GM12878 (cell line): ENCODE measurements around the gene RNASEL. TPM values are rescaled to one million over a fixed set of nuclear protein-coding genes. Genes with fewer than 3 reads are reported as not detected.
A peak's percentile ranks its signal among the peaks of the same experiment; 100 is the strongest.

Experiments
- ATF2 ChIP-seq: IDR thresholded peaks from 2 replicates; pipeline ENCODE4 v1.6.1; 2012; ENCODE audit warnings: low read length, inconsistent platforms
- BCL11A ChIP-seq: IDR thresholded peaks from 2 replicates; pipeline ENCODE4 v1.6.1; 2011; ENCODE audit warnings: low read depth, low read length
- BHLHE40 ChIP-seq, 2 experiments: fragments of 450-650 bp in 1 of 2; IDR thresholded peaks; 2 replicates each; pipeline ENCODE4 v1.6.1; 2011 to 2017; ENCODE audit warnings: low read depth in 2 of 2, borderline replicate concordance in 1 of 2, improper control_type of control experiment in 1 of 2, low read length in 1 of 2, mild to moderate bottlenecking in 1 of 2
- FOXM1 ChIP-seq: IDR thresholded peaks from 2 replicates; pipeline ENCODE4 v1.6.1; 2012; ENCODE audit warnings: low read depth, mild to moderate bottlenecking, inconsistent platforms, low read length, moderate library complexity
- GATAD2B ChIP-seq: fragments of 450-650 bp; conservative IDR thresholded peaks from 2 replicates; pipeline ENCODE4 v1.6.1; 2017; ENCODE audit warnings: low read depth, mild to moderate bottlenecking, moderate library complexity
- IKZF1 ChIP-seq: fragments of 450-650 bp; conservative IDR thresholded peaks from 2 replicates; pipeline ENCODE4 v1.6.1; 2017; ENCODE audit warnings: antibody characterized with exemption, mild to moderate bottlenecking
- MTA2 ChIP-seq: fragments of 450-650 bp; IDR thresholded peaks from 2 replicates; pipeline ENCODE4 v1.6.1; 2016; ENCODE audit warnings: low read depth, mild to moderate bottlenecking, moderate library complexity
- NR2F1 ChIP-seq: fragments of 450-650 bp; conservative IDR thresholded peaks from 2 replicates; pipeline ENCODE4 v1.6.1; 2017; ENCODE audit warnings: mild to moderate bottlenecking
- PAX5 ChIP-seq: IDR thresholded peaks from 2 replicates; pipeline ENCODE4 v1.6.1; 2011; ENCODE audit warnings: low read depth, low read length, borderline replicate concordance
- RELB ChIP-seq: fragments of 450-650 bp; IDR thresholded peaks from 2 replicates; pipeline ENCODE4 v1.6.1; 2017; ENCODE audit warnings: low read depth, mild to moderate bottlenecking, moderate library complexity
- RUNX3 ChIP-seq: IDR thresholded peaks from 2 replicates; pipeline ENCODE4 v1.6.1; 2012; ENCODE audit warnings: low read length, inconsistent platforms
- SKIL ChIP-seq: fragments of 450-650 bp; IDR thresholded peaks from 2 replicates; pipeline ENCODE4 v1.6.1; 2017; ENCODE audit warnings: mild to moderate bottlenecking, low read depth, inconsistent platforms; ENCODE audit not compliant: poor library complexity, severe bottlenecking
- ZNF687 ChIP-seq: fragments of 450-650 bp; IDR thresholded peaks from 2 replicates; pipeline ENCODE4 v1.6.1; 2017; ENCODE audit warnings: mild to moderate bottlenecking, moderate library complexity
- polyA plus RNA-seq, 11 experiments: library from polyadenylated mRNA; depleted of rRNA in 4 of 11; unstranded in 6 of 11; stranded (reverse) in 5 of 11; fragments of >200 nt; fragmentation: Nextera tagmentation in 4 of 11; fragmentation: Illumina TruSeq in 1 of 11; extraction: Ambion mirVana in 4 of 11; extraction: Trizol in 1 of 11; gene quantifications; 1 replicate in 1 of 11; 2 replicates in 10 of 11; pipeline versions ENCODE4 v1.2.1 to v1.2.3, GENCODE V29; 2011 to 2016; ENCODE audit warnings: inconsistent platforms in 2 of 11, missing spikeins in 2 of 11, low read depth in 1 of 11
- total RNA-seq, 4 experiments: library from RNA; depleted of rRNA in 3 of 4; stranded (reverse); fragments of >200 nt in 3 of 4; fragmentation: Illumina TruSeq in 1 of 4; extraction: Trizol in 1 of 4; gene quantifications; 2 replicates each; pipeline versions ENCODE4 v1.2.1 to v1.2.3, GENCODE V29; 2013 to 2021

RNASEL gene
- total and polyA plus RNA-seq, 10 of the 15 experiments (the other 5 are each of a cell fraction or from before 2014, with no cell fraction given): 3.0 to 10.8 (median 5.0) TPM

GRCh38 chr1:182632441-182632857, 43.4 kb upstream of the RNASEL start (continued):
- peak; percentile 62; the same call in 1 of the 2 replicates for TF ChIP-seq ZNF687
- TF ChIP-seq RUNX3: peak; percentile 59
- peak in 1 of 2 experiments; percentile 20; a peak in 1 of 4 replicates for TF ChIP-seq BHLHE40 (IDR thresholded peaks at IDR 0.05; ENCODE audit: borderline replicate concordance in 1 of 2, low read depth in 2 of 2, low read length in 1 of 2)
- TF ChIP-seq ATF2: peak; percentile 20; the same call in 1 of the 2 replicates
- peak; percentile 21; the same call in 1 of the 2 replicates for TF ChIP-seq BCL11A
- TF ChIP-seq GATAD2B: peak; percentile 52
- TF ChIP-seq NR2F1: peak; percentile 94
- peak; percentile 55 for TF ChIP-seq MTA2
- TF ChIP-seq RELB: peak; percentile 43; the same call in 1 of the 2 replicates
- peak; percentile 25; the same call in 1 of the 2 replicates for TF ChIP-seq FOXM1
- TF ChIP-seq IKZF1: peak; percentile 68
- 0 out of 2 replicates have a peak, but pooled peaks have one; percentile 23 for TF ChIP-seq PAX5
- TF ChIP-seq SKIL: peak; percentile 39
